OCI-LY7 (cell line): ENCODE data around the gene KRTAP5-7. TPM values are rescaled to one million over a fixed set of nuclear protein-coding genes. Genes with fewer than 3 reads are reported as not detected.

Source experiments
- BruUV-seq: library from RNA; stranded (reverse); fragments of 400-500 nt; replicated peaks from 2 replicates; lab custom pipeline; 2021; lab: Mats Ljungman, UMichigan
- CTCF ChIA-PET: fragments of 300-600 bp; sonication (Branson Sonifier 250); formaldehyde crosslinking; loops from one replicate; lab custom pipeline; 2022; ENCODE audit warnings: antibody characterized with exemption; ENCODE audit not compliant: unreplicated experiment; lab: Charles Lee
- POLR2A ChIA-PET: fragments of 300-600 bp; sonication (Branson Sonifier 250); formaldehyde crosslinking; loops from one replicate; lab custom pipeline; 2022; ENCODE audit warnings: antibody characterized with exemption; lab: Charles Lee
- DNase-seq: peaks from one replicate; pipeline ENCODE4 v3.0.0-alpha.2; 2015; ENCODE audit warnings: low spot score
- H2AFZ ChIP-seq: fragments of 200-600 bp; sonication (generic), shearing (Covaris generic); 2 replicates; pipeline ENCODE4 v1.6.1; 2014; ENCODE audit warnings: mild to moderate bottlenecking, antibody characterized with exemption, low read length, moderate library complexity
- H3K27ac ChIP-seq: fragments of 200-600 bp; sonication (generic); 2 replicates; pipeline ENCODE4 v1.5.1; 2014; ENCODE audit warnings: mixed run types, low read depth, mild to moderate bottlenecking, moderate library complexity, low read length, inconsistent platforms; ENCODE audit not compliant: poor library complexity, severe bottlenecking
- H3K36me3 ChIP-seq: fragments of 200-600 bp; sonication (generic); 2 replicates; pipeline ENCODE4 v1.6.1; 2014; ENCODE audit warnings: mild to moderate bottlenecking, antibody characterized with exemption, low read length, moderate library complexity, mixed read lengths; ENCODE audit not compliant: insufficient read depth
- H3K4me1 ChIP-seq: fragments of 200-600 bp; sonication (generic); 2 replicates; pipeline ENCODE4 v1.5.1; 2014; ENCODE audit warnings: mild to moderate bottlenecking, low read length; ENCODE audit not compliant: insufficient read depth, poor library complexity, severe bottlenecking
- H3K4me2 ChIP-seq: fragments of 200-600 bp; sonication (generic); 2 replicates; pipeline ENCODE4 v1.6.1; 2014; ENCODE audit warnings: mild to moderate bottlenecking, low read length
- H3K4me3 ChIP-seq: fragments of 200-600 bp; sonication (generic); 2 replicates; pipeline ENCODE4 v1.5.1; 2014; ENCODE audit warnings: mild to moderate bottlenecking, low read depth, low read length; ENCODE audit not compliant: poor library complexity, severe bottlenecking
- H3K79me2 ChIP-seq: fragments of 200-600 bp; sonication (generic); 2 replicates; pipeline ENCODE4 v1.6.1; 2016; ENCODE audit warnings: low read depth, mild to moderate bottlenecking, low read length, moderate library complexity, mixed read lengths; ENCODE audit not compliant: insufficient read depth
- H3K9me2 ChIP-seq: fragments of 200-600 bp; sonication (generic); 2 replicates; pipeline ENCODE4 v1.6.1; 2016; ENCODE audit warnings: mild to moderate bottlenecking, low read length, mixed read lengths; ENCODE audit not compliant: insufficient read depth
- H3K9me3 ChIP-seq: fragments of 200-600 bp; sonication (generic); 2 replicates; pipeline ENCODE4 v1.6.1; 2014; ENCODE audit warnings: mild to moderate bottlenecking, mixed run types, low read length, mixed read lengths
- H4K20me1 ChIP-seq: fragments of 200-600 bp; sonication (generic); 2 replicates; pipeline ENCODE4 v1.6.1; 2014; ENCODE audit warnings: mild to moderate bottlenecking, antibody characterized with exemption, low read length, moderate library complexity, mixed read lengths; ENCODE audit not compliant: insufficient read depth
- CTCF ChIP-seq: fragments of 200-600 bp; sonication (generic); conservative IDR thresholded peaks from 2 replicates; pipeline ENCODE4 v1.5.1; 2014; ENCODE audit warnings: mild to moderate bottlenecking, antibody characterized with exemption, low read length, moderate library complexity, mixed read lengths
- EZH2phosphoT487 ChIP-seq: fragments of 200-600 bp; sonication (generic); IDR thresholded peaks from 2 replicates; pipeline ENCODE4 v1.6.1; 2018; ENCODE audit warnings: low read depth, borderline replicate concordance, mild to moderate bottlenecking, mixed run types, antibody characterized with exemption, low read length, moderate library complexity, mixed read lengths
- intact Hi-C: fragments of 100-400 bp; cut with micrococcal nuclease; formaldehyde crosslinking; loops from one replicate; pipeline ENCODE4 v1.10.0; 2022; ENCODE audit not compliant: unreplicated experiment
- total RNA-seq, 2 experiments: library from RNA; depleted of rRNA in 1 of 2; stranded (reverse); fragments of >200 nt in 1 of 2; shearing (Covaris generic) in 1 of 2; gene quantifications; 2 replicates each; pipeline ENCODE4 v1.2.3, GENCODE V29; 2014 to 2022

Gene KRTAP5-7
- total RNA-seq, 2 experiments from 2014 or later: not detected

GRCh38 chr11:71542382-71542781 lies 15.3 kb downstream of the KRTAP5-7 start:
- H3K4me1 ChIP-seq: no peaks in the 10 kb centered on the region
- H2AFZ ChIP-seq: no peak overlapping the region
- no TSS peak for BruUV-seq
- TF ChIP-seq EZH2phosphoT487 (no peak), CTCF (no peak)
- no peaks in the 10 kb centered on the region for H3K9me2 ChIP-seq
- ChIA-PET CTCF (no interaction called here), POLR2A (interaction anchor here (1.2 kb wide), 1 partner anchor 10 kb away, joined by 6 read pairs; no protein-coding TSS in a partner anchor)
- no peaks in the 10 kb centered on the region for H3K79me2 ChIP-seq
- H3K36me3 ChIP-seq: no peaks in the 10 kb centered on the region
- no peak overlapping the region for H3K27ac ChIP-seq
- H4K20me1 ChIP-seq: no peaks in the 10 kb centered on the region
- no peak overlapping the region for H3K4me2 ChIP-seq
- H3K4me3 ChIP-seq: no peak overlapping the region
- H3K9me3 ChIP-seq: no peaks in the 10 kb centered on the region
- intact Hi-C loops: no loop called here
- DNase-seq: no peak

GRCh38 chr11:71542879-71543777 lies 16.1 kb downstream of the KRTAP5-7 start:
- no peaks in the 10 kb centered on the region for H3K36me3 ChIP-seq
- no peak overlapping the region for H2AFZ ChIP-seq
- ChIA-PET POLR2A (interaction anchor here (1.2 kb wide), 1 partner anchor 11 kb away, joined by 6 read pairs; no protein-coding TSS in a partner anchor), CTCF (no interaction called here)
- H3K79me2 ChIP-seq: no peaks in the 10 kb centered on the region
- H4K20me1 ChIP-seq: no peaks in the 10 kb centered on the region
- no peak overlapping the region for H3K4me3 ChIP-seq
- DNase-seq: no peak
- H3K9me3 ChIP-seq: no peaks in the 10 kb centered on the region
- TF ChIP-seq EZH2phosphoT487: no peak
- TF ChIP-seq CTCF: no peak
- no peak overlapping the region for H3K4me2 ChIP-seq
- no peak overlapping the region for H3K27ac ChIP-seq
- no TSS peak for BruUV-seq
- intact Hi-C loops: no loop called here
- no peaks in the 10 kb centered on the region for H3K4me1 ChIP-seq
- no peaks in the 10 kb centered on the region for H3K9me2 ChIP-seq

- H3K4me2 ChIP-seq: no peak overlapping the region
- no peaks in the 10 kb centered on the region for H3K36me3 ChIP-seq
- CTCF ChIA-PET: no interaction called here
- no peak overlapping the region for H2AFZ ChIP-seq
- no peaks in the 10 kb centered on the region for H3K9me3 ChIP-seq
- H3K79me2 ChIP-seq: no peaks in the 10 kb centered on the region
- no peaks in the 10 kb centered on the region for H4K20me1 ChIP-seq
- peak; percentile 4 for DNase-seq
- no peaks in the 10 kb centered on the region for H3K9me2 ChIP-seq
- no peaks in the 10 kb centered on the region for H3K4me1 ChIP-seq
- intact Hi-C loops: no loop called here
- BruUV-seq: no TSS peak
- no peak overlapping the region for H3K27ac ChIP-seq
- no peak for TF ChIP-seq CTCF
- POLR2A ChIA-PET: interaction anchor here (0.6 kb wide), 1 partner anchor 852 kb away, joined by 3 read pairs; no protein-coding TSS in a partner anchor
- H3K4me3 ChIP-seq: no peak overlapping the region
Measured at GRCh38 chr11:71543866-71544265, 16.8 kb downstream of the KRTAP5-7 start.
